Activated CD8-positive, alpha-beta memory T cell treated with anti-CD3 and anti-CD28 coated beads for 24 hours (primary cell): ENCODE results near the gene SIM2.
A peak's percentile ranks its signal among the peaks of the same experiment; 100 is the strongest.

ENCODE experiments used
- DNase-seq: peaks from one replicate; pipeline ENCODE4 v3.0.0-alpha.2; 2020

SIM2 gene

DNA sequence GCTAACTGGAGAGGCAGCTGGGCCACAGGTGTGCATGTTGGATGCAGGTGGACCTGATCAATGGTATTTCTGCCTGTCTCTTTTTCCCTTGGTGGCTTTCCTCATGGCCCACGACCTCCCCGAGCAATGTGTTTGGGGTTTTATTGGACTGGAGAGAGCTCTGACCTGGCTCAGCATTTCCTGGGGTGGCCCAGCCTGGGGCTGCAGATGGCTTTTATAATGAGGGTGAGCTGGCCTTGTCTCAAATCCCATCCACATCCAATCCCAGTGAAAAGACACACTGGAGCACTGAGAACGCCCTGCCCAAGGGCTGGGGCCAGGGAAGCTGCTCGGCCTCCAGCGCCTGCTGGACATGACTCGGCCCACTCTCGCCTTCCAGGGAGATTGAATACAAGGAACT lies 44.1 kb downstream of the SIM2 start:
- no peak for DNase-seq

DNA sequence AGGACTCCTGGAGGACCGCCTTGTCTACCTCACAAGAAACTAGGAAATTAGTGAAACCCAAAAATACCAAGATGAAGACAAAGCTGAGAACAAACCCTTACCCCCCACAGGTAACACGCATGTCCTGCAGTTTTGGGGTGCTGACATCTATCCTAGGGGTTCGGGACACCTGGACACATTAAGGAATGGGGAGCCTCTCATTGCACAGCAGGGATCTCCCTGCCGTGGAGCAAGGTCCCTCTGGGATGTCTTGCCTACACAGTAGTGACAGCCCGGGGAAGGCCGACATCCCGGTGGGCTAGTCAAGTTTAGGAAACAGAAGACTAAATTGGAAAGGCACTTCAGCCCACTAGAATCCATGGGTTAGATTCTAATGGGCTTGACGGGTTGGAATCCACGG lies 44.5 kb downstream of the SIM2 start:
- DNase-seq: no peak

GRCh38 chr21:36744190-36744559 lies 45.3 kb downstream of the SIM2 start:
- no peak for DNase-seq

GRCh38 chr21:36744560-36745231 lies 45.8 kb downstream of the SIM2 start:
- no peak for DNase-seq

DNA sequence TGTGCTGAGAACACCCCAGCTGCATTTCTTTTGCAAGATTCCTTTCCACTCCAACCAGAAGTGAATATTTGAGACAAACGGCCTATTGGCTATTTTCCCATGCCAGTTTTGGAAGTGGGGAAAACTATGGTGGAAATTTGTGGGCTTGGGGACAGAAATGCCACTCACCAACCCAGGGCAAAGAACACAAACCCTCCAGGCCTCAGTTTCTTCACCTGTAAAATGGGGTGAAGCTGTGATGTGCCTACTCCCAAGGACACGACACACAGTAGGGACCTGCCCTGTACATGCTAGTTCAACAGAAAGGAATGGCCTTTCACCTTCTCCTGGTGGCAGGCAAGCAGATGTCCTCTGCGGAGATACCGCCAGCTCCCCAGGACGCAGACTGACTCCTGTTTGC lies 46.5 kb downstream of the SIM2 start:
- no peak for DNase-seq

DNA sequence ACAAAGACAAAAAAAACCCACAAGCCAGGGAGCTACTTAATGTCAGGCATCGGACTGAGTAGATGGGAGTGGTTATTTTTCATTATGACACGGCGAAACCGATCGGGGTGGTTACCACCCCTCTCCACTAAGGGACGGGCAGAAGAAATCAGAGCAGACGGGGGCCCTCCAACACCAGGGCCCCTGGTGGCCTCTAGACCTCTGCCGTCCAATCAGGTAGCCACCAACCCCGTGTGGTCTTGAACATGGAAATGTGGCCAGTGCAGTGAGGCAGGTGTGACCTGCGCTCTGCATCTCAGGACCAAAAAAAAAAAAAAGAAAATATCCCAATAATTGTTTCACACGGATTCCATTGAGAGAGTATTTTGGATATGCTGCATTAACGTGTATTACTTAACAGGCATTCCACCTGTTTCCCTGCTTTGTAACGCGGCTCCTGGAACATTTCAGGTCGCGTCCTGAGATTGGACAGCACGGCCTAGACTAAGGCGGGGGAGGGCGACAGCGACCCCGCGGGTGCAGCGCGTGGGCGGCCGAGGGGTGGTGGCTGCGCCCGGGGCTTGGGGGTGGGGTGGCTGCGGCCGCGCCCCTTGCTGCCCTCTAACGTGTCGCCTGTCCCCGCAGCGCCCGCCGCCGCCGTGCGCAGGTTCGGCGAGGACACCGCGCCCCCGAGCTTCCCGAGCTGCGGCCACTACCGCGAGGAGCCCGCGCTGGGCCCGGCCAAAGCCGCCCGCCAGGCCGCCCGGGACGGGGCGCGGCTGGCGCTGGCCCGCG lies 48.3 kb downstream of the SIM2 start:
- DNase-seq: no peak

DNA sequence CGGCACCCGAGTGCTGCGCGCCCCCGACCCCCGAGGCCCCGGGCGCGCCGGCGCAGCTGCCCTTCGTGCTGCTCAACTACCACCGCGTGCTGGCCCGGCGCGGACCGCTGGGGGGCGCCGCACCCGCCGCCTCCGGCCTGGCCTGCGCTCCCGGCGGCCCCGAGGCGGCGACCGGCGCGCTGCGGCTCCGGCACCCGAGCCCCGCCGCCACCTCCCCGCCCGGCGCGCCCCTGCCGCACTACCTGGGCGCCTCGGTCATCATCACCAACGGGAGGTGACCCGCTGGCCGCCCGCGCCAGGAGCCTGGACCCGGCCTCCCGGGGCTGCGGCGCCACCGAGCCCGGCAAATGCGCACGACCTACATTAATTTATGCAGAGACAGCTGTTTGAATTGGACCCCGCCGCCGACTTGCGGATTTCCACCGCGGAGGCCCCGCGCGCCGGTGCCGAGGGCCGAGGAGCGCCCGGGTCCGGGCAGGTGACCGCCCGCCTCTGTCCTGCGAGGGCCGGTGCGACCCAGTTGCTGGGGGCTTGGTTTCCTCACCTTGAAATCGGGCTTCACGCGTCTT lies 49.0 kb downstream of the SIM2 start:
- peak; percentile 67 for DNase-seq

DNA sequence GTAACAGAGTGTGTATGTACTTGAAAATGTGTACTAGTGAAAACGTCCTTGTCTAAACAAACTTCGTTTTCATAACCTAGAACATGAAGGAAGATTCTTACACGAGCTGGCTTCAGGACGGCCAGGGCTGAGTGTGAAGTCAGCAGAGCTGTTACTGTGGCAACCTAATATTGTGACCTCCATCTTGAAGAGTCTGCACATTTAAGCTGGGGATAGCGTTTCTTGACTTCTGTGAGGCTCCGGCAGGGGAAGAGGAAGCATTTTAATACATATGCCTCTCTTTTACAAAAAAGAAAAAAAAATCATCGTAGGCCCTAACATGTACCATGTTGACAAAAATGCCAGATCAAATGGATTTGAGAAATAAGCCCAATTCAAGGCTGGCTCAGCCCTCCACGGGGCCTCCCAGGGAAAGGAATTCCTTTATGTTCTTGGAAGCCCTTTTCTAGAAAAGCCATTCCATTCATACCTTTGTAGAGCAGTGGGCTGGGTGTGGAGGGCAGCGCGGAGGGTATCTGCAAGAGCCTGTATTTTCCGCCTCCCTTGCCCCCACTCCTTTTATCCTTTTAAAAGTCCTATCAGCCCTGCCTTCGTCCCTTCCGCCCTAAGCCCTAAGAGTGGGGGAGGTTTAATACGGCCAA lies 51.1 kb downstream of the SIM2 start:
- no peak for DNase-seq

- DNase-seq: no peak
These were observed 51.7 kb downstream of the SIM2 start for GRCh38 chr21:36750576-36750959.

GRCh38 chr21:36751383-36751782 lies 52.5 kb downstream of the SIM2 start:
- no peak for DNase-seq

- DNase-seq: no peak
These were observed 54.6 kb downstream of the SIM2 start for GRCh38 chr21:36753556-36753955.

DNA sequence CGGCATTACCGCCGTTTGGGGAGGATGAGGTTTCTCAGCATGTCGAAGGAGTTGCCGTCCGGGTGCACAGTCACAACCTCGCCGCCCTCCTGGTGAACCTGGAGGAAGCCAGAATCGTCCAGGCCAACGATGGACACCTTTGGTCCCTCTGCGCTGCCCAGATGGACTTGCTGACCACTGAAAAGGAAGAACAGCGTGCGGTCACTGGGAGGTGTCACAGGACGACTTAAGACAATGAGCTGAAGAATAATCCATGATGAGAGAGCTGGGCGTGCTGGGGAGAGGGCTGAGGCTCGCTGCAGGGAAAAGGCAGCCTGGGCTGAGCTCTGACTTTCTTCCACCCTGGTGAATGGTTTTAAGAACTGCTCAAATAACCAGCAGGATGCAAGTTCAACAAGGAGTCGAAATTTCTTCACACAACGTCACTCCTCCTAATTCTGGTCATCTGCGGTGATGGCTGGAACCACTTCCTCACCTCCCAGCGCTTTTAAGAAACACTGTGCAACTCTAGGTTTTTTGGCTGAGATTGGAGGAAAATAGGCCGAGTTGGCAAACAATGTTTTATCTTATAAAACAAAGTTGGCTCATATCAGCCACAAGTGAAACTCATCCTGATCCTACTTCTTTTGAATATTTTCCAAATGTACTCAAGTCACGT lies 55.5 kb downstream of the SIM2 start:
- no peak for DNase-seq

GRCh38 chr21:36756527-36756926 lies 57.6 kb downstream of the SIM2 start:
- DNase-seq: no peak

- DNase-seq: no peak
These were observed 58.3 kb downstream of the SIM2 start for GRCh38 chr21:36757196-36757595.

- no peak for DNase-seq
These were observed 60.6 kb downstream of the SIM2 start for GRCh38 chr21:36759348-36760083.

DNA sequence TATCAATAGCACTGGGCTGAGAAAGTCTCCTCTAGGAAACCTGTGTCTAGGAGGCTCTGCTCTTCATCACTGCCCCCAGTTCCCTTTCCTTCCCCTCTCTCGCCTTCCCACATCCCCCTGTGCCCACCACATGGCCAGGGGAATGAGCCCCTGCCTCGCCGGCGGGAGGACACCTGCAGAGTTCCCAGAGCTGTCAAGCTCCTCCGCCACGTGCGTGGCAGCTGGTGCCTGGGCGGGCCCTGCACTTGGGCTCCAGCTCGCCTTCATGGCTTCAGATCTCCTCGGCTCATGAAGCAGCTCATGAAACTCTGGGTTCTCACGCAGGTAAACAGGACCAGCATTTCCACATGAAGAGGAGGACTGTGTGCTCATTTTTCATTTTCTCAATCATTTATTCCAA lies 62.8 kb downstream of the SIM2 start:
- no peak for DNase-seq

GRCh38 chr21:36762642-36763041 lies 63.7 kb downstream of the SIM2 start:
- DNase-seq: no peak

DNA sequence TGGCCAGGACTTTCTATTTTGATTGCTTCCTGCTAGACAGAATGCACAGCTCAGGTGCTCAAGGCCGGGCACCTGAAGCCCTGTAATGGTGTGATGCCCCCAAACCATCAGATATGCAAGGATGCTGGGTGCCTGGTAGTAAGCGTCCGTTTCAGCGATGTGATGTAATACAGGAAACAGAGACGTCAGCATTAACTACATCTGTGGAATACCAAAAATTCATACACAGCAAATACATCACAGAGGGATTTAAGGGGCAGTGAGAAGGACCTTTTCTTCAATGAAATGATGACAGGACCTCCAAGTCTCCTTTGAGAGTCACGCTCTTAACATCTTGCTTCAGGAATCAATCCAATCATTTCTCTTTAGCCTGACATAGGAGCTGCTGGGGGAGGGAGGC lies 64.4 kb downstream of the SIM2 start:
- DNase-seq: no peak

DNA sequence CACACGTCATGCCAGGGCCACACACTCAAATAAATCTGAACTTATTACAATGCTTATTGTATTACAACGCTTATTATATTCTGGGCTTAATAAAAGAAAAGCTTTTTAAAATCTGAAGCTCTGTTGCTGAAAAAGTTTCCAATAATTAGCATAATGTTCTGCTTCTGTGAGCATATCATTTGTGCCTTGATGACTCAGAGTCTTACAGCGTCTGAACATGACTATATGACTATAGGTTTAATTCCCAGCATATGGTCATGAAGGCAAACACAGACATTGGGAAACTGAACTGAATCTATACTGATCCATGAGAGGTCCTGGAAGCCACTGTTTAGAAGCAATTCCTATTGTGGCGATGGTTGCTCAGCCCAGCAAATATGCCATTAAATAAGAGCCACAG lies 66.3 kb downstream of the SIM2 start:
- DNase-seq: no peak

DNA sequence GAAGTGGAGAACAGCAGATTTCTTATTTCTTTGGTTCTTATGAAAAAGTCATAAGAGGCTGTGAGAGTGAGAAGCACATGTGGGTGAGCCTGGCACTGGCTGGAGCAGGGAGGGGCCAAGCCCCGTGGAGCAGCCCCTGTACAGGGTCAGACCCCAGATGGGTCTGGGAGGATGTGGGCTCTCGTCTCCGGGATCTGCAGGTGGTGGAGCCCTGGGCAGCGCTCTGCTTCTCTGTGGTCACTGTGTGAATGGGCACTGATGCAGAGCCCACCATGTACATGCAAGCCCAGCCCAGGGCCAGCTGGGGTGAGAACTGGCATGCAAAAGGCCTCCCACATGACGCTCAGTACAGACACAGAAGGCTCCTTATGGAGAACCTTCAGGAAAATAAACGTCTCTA lies 67.6 kb downstream of the SIM2 start:
- DNase-seq: no peak

- DNase-seq: no peak
These were observed 68.2 kb downstream of the SIM2 start for GRCh38 chr21:36767096-36767495.

DNA sequence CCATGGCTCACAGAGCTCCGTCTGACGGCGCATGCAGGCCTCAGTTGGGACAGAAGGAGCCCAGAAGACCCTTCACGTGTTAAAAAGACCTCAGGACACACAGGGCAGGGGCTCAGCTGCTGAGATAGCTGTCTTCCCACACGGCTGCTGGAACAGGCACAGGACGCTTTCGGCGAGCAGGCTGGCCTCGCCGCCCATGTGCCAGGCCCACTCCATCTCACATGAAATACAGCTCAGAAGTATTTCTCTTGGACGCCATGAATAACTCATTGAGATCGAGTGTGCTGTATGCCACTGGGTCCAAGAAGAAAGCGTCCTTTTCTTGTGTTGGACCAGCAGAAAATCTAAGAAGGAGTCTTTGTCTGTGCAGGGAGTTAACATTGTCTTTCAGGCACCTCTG lies 69.6 kb downstream of the SIM2 start:
- no peak for DNase-seq
